Effector memory CD4-positive, alpha-beta T cell (primary cell): ENCODE results near the gene DIAPH3.

Experiments
- DNase-seq, 3 donors: peaks; one replicate each; pipeline ENCODE4 v3.0.0-alpha.2; 2020
- H3K27ac ChIP-seq: 2 replicates; pipeline ENCODE4 v1.7.0; 2013; ENCODE audit warnings: mild to moderate bottlenecking, low read length, moderate library complexity; ENCODE audit not compliant: insufficient read depth, poor library complexity, severe bottlenecking
- H3K27me3 ChIP-seq: replicated peaks from 2 replicates; pipeline ENCODE4 v1.7.0; 2013; ENCODE audit warnings: mild to moderate bottlenecking, low read length; ENCODE audit not compliant: insufficient read depth, control insufficient read depth, poor library complexity, severe bottlenecking
- H3K36me3 ChIP-seq: 2 replicates; pipeline ENCODE4 v1.7.0; 2013; ENCODE audit warnings: mild to moderate bottlenecking, low read length, moderate library complexity; ENCODE audit not compliant: control insufficient read depth, insufficient read depth
- H3K4me1 ChIP-seq: 2 replicates; pipeline ENCODE4 v1.7.0; 2013; ENCODE audit warnings: low read length, mild to moderate bottlenecking; ENCODE audit not compliant: control insufficient read depth, insufficient read depth, poor library complexity, severe bottlenecking
- H3K4me3 ChIP-seq: 2 replicates; pipeline ENCODE4 v1.7.0; 2013; ENCODE audit warnings: low read length, low read depth, mild to moderate bottlenecking; ENCODE audit not compliant: insufficient read depth, poor library complexity, severe bottlenecking
- H3K9me3 ChIP-seq: 2 replicates; pipeline ENCODE4 v1.7.0; 2013; ENCODE audit warnings: mild to moderate bottlenecking, low read length, moderate library complexity; ENCODE audit not compliant: control insufficient read depth

The DIAPH3 gene

GRCh38 chr13:59701261-59701660 is 462.5 kb downstream of the DIAPH3 start:
- Histone ChIP-seq H3K4me1 (no peaks in the 10 kb centered on the region), H3K27ac (no peak overlapping the region), H3K9me3 (no peaks in the 10 kb centered on the region), H3K36me3 (no peaks in the 10 kb centered on the region), H3K4me3 (no peak overlapping the region), H3K27me3 (no peaks in the 10 kb centered on the region)
- no peak for DNase-seq

GRCh38 chr13:59700281-59700680 is 463.4 kb downstream of the DIAPH3 start:
- DNase-seq, result no peak
- H3K9me3 ChIP-seq, result no peaks in the 10 kb centered on the region
- no peaks in the 10 kb centered on the region for H3K4me1 ChIP-seq
- no peaks in the 10 kb centered on the region for H3K36me3 ChIP-seq
- no peak overlapping the region for H3K27ac ChIP-seq
- H3K27me3 ChIP-seq, result no peaks in the 10 kb centered on the region
- no peak overlapping the region for H3K4me3 ChIP-seq

DNA sequence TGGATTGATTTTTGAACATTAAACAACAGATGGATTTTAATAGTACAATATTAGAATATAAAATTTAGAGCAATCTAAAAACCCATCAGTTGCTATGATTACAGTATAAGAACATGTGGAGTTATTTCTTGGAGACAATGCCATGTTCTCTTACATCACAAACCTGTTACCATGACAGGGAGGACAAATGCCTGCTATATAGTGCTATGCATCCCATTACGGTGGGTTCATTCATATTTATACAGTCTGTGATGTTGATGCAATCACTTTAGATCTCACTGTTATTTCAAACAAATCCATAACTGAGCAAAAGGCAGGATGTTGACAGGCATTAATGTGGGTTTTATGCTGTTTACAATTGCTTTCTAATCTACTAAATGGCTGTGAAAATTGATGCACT is 467.5 kb downstream of the DIAPH3 start:
- Histone ChIP-seq H3K27me3 (no peaks in the 10 kb centered on the region), H3K36me3 (no peaks in the 10 kb centered on the region), H3K4me1 (no peaks in the 10 kb centered on the region), H3K27ac (no peak overlapping the region), H3K4me3 (no peak overlapping the region), H3K9me3 (no peaks in the 10 kb centered on the region)
- no peak for DNase-seq

GRCh38 chr13:59691501-59692066 is 472.1 kb downstream of the DIAPH3 start:
- no peak for DNase-seq
- Histone ChIP-seq H3K9me3 (no peaks in the 10 kb centered on the region), H3K27me3 (no peaks in the 10 kb centered on the region), H3K4me3 (no peak overlapping the region), H3K36me3 (no peaks in the 10 kb centered on the region), H3K4me1 (no peaks in the 10 kb centered on the region), H3K27ac (no peak overlapping the region)

DNA sequence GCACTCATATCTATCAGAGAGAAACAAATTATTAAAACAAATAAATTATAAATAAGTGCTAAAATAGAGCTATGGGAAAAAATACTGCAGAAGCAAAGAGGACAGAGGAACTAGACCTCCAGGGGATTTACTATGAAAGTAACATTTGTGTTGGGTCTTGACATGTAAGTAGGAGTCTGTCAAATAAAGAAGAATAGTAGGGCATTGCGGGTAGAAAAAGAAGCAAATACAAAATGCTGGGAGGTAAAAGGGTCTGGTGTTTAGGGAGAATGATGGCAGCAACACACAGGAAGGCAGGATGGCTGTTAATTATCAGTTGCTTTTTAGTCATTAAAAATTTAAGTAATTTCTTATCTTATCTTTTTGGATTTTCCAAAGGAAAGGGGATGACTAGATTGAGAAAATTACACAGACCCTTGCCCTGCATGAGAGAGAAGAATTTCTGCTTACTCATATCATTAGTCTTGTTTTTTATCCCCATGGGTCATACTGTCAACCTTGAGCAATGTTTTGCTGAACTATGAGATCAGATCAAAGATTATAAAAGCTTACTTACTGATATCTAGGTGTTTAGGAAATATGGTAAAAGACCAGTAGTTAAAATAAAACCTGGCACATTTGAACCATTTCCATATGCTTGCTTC is 472.7 kb downstream of the DIAPH3 start:
- Histone ChIP-seq H3K4me1 (no peaks in the 10 kb centered on the region), H3K9me3 (no peaks in the 10 kb centered on the region), H3K27ac (no peak overlapping the region), H3K36me3 (no peaks in the 10 kb centered on the region), H3K4me3 (no peak overlapping the region), H3K27me3 (no peaks in the 10 kb centered on the region)
- DNase-seq, result no peak

DNA sequence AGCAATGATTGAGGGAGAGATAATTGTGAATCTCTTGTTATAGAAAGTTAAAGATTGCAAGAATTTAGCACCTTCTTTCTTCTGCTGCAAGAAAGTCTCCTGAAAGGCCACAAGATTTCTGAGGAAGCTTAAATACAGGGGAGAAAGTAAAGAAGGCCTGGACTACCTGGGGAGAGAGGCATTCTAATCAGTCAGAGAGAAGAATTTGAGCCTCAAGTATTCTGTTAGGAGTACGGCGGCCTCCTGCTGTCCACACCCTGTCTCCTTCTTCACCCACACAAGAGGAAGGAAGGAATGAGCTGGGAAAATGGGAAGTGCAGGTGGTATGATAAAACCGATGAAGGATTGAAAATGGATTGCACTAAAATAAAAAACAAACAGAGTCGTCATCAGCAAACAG is 474.7 kb downstream of the DIAPH3 start:
- H3K4me1 ChIP-seq, result no peaks in the 10 kb centered on the region
- no peaks in the 10 kb centered on the region for H3K9me3 ChIP-seq
- H3K36me3 ChIP-seq, result no peaks in the 10 kb centered on the region
- DNase-seq, result no peak
- no peaks in the 10 kb centered on the region for H3K27me3 ChIP-seq
- no peak overlapping the region for H3K4me3 ChIP-seq
- H3K27ac ChIP-seq, result no peak overlapping the region

DNA sequence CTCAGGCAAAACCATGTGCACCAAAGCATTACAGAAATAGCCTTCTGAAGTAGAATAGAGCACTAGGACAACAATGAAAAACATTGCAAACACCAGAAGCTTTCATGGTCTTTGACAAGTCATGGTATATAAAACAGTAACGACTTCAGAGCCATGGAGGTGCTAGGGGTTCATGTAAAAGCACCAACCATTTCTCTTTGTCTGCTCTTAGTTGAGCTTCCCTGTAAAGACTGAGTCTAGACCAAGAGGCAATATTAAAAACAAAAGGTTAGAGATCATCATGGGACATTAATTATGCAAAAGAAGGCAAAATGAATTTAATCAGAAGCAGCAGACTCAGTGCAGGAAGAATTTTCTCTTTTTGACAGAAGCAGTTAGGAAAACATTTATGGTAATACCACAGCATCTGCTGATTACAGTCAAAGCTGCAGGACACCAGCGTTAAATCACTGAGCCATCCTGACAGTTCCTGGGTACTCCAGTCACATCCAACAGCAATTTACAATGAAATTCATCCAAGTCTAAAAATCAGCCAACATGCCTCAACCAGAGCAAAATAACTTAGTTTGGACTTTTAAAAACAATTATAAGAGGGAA is 476.8 kb downstream of the DIAPH3 start:
- Histone ChIP-seq H3K27me3 (no peaks in the 10 kb centered on the region), H3K4me3 (no peak overlapping the region), H3K36me3 (no peaks in the 10 kb centered on the region), H3K9me3 (no peaks in the 10 kb centered on the region), H3K27ac (no peak overlapping the region), H3K4me1 (no peaks in the 10 kb centered on the region)
- DNase-seq, result no peak

DNA sequence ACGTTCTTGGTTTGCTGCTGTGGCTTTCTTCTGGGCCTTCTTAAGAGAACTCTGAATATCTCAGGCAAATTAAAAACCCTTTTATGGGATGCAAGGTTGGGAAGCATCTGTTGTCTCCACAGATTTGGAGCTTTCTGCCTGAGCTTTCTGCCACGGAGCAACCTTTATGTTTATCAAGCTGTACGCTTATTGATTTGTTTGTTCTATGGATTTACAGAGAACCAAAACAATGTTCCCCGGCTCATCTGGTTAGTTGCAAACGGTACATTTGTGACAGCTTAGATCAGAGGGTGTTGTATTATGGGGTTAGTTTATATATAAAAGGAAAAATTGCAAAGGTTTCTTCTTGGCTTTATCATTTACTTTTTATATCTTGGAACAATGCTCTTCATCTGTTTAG is 479.6 kb downstream of the DIAPH3 start:
- Histone ChIP-seq H3K27ac (no peak overlapping the region), H3K4me3 (no peak overlapping the region), H3K27me3 (no peaks in the 10 kb centered on the region), H3K4me1 (no peaks in the 10 kb centered on the region), H3K9me3 (no peaks in the 10 kb centered on the region), H3K36me3 (no peaks in the 10 kb centered on the region)
- DNase-seq, result no peak

GRCh38 chr13:59681636-59682311 is 482.0 kb downstream of the DIAPH3 start:
- Histone ChIP-seq H3K36me3 (no peaks in the 10 kb centered on the region), H3K4me3 (no peak overlapping the region), H3K9me3 (no peaks in the 10 kb centered on the region), H3K27ac (no peak overlapping the region), H3K27me3 (no peaks in the 10 kb centered on the region), H3K4me1 (no peaks in the 10 kb centered on the region)
- no peak for DNase-seq

- Histone ChIP-seq H3K27ac (no peak overlapping the region), H3K4me1 (no peaks in the 10 kb centered on the region), H3K36me3 (no peaks in the 10 kb centered on the region), H3K27me3 (no peaks in the 10 kb centered on the region), H3K9me3 (no peaks in the 10 kb centered on the region), H3K4me3 (no peak overlapping the region)
- no peak for DNase-seq
These were observed 483.2 kb downstream of the DIAPH3 start for GRCh38 chr13:59680429-59681024.
